Activated T-cell treated with anti-CD3 and anti-CD28 coated beads, Interleukin-2, amount 50 U/mL, for 4 hours (primary cell): ENCODE results near the gene STOM. TPM values are rescaled to one million over a fixed set of nuclear protein-coding genes. Genes with fewer than 3 reads are reported as not detected.
"Not testable (repeated sequence)": the region's sequence is repeated elsewhere in the genome, so short reads cannot be mapped to it uniquely, and the experiment has no call there.

Experiments used
- ATAC-seq, 2 donors: fragments of 200-7000 bp; cut with Tn5 transposase; one replicate each; pipeline ENCODE4 v1.10.0; 2021
- DNase-seq: peaks from one replicate; pipeline ENCODE4 v3.0.0-alpha.2; 2020
- H3K27me3 Mint-ChIP-seq: one replicate; pipeline ENCODE4 v1.8.0; 2021; ENCODE audit warnings: low read depth, mixed read lengths
- H3K36me3 Mint-ChIP-seq: one replicate; pipeline ENCODE4 v1.8.0; 2022; ENCODE audit warnings: mixed read lengths; ENCODE audit not compliant: insufficient read depth
- H3K4me1 Mint-ChIP-seq: one replicate; pipeline ENCODE4 v1.8.0; 2021; ENCODE audit warnings: low read depth, mixed read lengths
- H3K4me3 Mint-ChIP-seq: one replicate; pipeline ENCODE4 v1.8.0; 2021; ENCODE audit warnings: mild to moderate bottlenecking, moderate library complexity, mixed read lengths
- H3K9me3 Mint-ChIP-seq: one replicate; pipeline ENCODE4 v1.8.0; 2021; ENCODE audit warnings: mixed read lengths
- total RNA-seq, 3 donors: library from RNA; stranded (reverse); gene quantifications; one replicate each; pipeline ENCODE4 v1.2.1, GENCODE V29; 2021

The STOM gene, protein sequence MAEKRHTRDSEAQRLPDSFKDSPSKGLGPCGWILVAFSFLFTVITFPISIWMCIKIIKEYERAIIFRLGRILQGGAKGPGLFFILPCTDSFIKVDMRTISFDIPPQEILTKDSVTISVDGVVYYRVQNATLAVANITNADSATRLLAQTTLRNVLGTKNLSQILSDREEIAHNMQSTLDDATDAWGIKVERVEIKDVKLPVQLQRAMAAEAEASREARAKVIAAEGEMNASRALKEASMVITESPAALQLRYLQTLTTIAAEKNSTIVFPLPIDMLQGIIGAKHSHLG
- total RNA-seq: 10 to 100 TPM; 41.9 to 46.8 (median 46.7) TPM

GRCh38 chr9:121369595-121370265, at the start of gene STOM:
TSS of gene STOM (minus strand) at chr9:121370250. CDS start at chr9:121370187, 63 bp downstream.
- no peaks in the 10 kb centered on the region for H3K36me3 Mint-ChIP-seq
- DNase-seq (peak; percentile 49), ATAC-seq (peak; percentile 69 to 73)
- H3K4me1 Mint-ChIP-seq: peaks cover 58% of the 10 kb centered on the region
- H3K9me3 Mint-ChIP-seq: peaks cover 4% of the 10 kb centered on the region
- H3K27me3 Mint-ChIP-seq: no peaks in the 10 kb centered on the region
- H3K4me3 Mint-ChIP-seq: peak within 1 kb of the TSS; percentile 89

- Mint-ChIP-seq H3K4me3 (no peak overlapping the region), H3K36me3 (no peaks in the 10 kb centered on the region), H3K9me3 (no peaks in the 10 kb centered on the region), H3K27me3 (no peaks in the 10 kb centered on the region), H3K4me1 (no peaks in the 10 kb centered on the region)
- ATAC-seq: no peak
- no peak for DNase-seq
Observed at GRCh38 chr9:121411993-121412392, 41.9 kb upstream of the STOM start.

DNA sequence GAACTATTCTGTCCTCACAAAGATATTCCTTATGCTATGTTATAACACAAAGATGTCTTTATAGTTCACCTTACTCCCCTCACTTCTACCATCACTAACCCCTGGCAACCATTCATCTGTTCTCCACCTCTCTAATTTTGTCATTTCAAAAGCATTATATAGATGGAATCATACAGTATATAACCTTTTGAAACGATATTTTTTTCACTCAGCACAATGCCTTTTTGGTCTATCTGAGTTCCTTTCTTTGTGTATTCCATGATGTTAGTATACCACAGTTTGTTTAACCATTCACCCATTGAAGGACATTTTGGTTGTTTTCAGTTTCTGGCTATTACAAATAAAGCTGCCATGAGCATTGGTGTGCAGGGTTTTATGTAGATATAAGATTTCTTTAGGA, 35.8 kb upstream of the STOM start:
- DNase-seq (no peak), ATAC-seq (no peak)
- H3K27me3 Mint-ChIP-seq: peaks cover 4% of the 10 kb centered on the region
- H3K9me3 Mint-ChIP-seq: peaks cover 4% of the 10 kb centered on the region
- H3K36me3 Mint-ChIP-seq: no peaks in the 10 kb centered on the region
- H3K4me1 Mint-ChIP-seq: no peaks in the 10 kb centered on the region
- no peak overlapping the region for H3K4me3 Mint-ChIP-seq

DNA sequence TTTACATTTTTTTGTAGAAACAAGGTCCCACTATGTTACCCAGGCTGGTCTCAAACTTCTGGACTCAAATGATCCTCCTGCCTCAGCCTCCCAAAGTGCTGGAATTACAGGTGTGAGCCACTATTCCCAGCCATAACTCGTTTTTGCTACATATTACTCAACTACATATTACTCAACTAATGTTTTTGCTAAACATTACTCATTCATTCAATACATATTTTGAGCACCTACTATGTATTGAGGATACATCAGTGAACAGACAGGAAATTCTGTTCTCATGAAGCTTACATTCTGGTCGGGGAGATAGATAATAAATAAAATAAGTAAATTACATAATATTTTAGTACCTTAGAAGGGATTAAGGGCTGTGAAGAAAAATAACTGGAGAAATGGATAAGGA, 34.9 kb upstream of the STOM start:
- H3K4me1 Mint-ChIP-seq: no peaks in the 10 kb centered on the region

GRCh38 chr9:121399883-121400607, 30.0 kb upstream of the STOM start:
- Mint-ChIP-seq H3K27me3 (peaks cover 4% of the 10 kb centered on the region), H3K36me3 (no peaks in the 10 kb centered on the region), H3K4me1 (no peaks in the 10 kb centered on the region), H3K9me3 (no peaks in the 10 kb centered on the region), H3K4me3 (no peak overlapping the region)
- ATAC-seq (peak in 1 of 2 donors; percentile 43), DNase-seq (no peak)

More for the DNA sequence above, 34.9 kb upstream of the STOM start:
- no peaks in the 10 kb centered on the region for H3K36me3 Mint-ChIP-seq
- peaks cover 4% of the 10 kb centered on the region for H3K27me3 Mint-ChIP-seq
- ATAC-seq (no peak), DNase-seq (no peak)
- H3K9me3 Mint-ChIP-seq: peaks cover 4% of the 10 kb centered on the region
- no peak overlapping the region for H3K4me3 Mint-ChIP-seq

DNA sequence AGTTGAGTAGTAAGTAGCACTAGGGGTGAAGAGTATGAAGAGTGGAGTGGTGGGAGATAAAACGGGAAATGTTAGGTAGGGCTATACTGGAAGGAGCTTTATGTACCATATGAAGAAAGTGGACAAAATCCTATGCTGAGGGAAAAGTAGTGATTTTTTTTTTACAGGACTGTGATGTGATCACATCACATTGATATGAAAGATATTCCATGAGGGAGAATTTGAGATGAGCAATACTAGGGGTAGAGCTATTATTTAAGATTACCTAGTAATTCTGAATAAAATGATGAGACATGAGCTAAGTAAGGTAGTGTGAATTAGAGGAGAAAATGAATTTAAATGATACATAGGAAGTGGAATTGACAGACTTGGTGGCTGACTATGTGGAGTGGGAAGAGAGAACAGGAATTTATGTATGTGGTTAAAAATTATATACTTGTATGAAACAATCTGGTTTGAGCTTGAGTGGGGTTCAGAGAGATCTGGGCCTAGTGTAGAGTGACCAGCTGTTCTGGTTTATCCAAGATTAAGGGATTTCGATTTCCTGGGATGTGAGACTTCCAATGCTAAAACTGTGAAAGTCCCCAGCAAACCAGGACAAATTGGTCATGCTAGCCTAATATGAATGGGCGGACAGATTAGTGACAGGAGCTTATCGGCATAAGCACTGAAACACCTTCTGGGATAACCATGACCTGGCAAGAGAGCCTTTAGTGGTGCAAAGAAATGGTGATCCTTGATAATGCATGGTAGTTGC, 29.3 kb upstream of the STOM start:
- ATAC-seq: no peak
- no peaks in the 10 kb centered on the region for H3K9me3 Mint-ChIP-seq
- H3K4me1 Mint-ChIP-seq: no peaks in the 10 kb centered on the region
- no peak for DNase-seq
- no peak overlapping the region for H3K4me3 Mint-ChIP-seq
- no peaks in the 10 kb centered on the region for H3K36me3 Mint-ChIP-seq
- H3K27me3 Mint-ChIP-seq: peaks cover 4% of the 10 kb centered on the region

GRCh38 chr9:121398374-121398773, 28.3 kb upstream of the STOM start:
- ATAC-seq: no peak

GRCh38 chr9:121397277-121397676, 27.2 kb upstream of the STOM start:
- ATAC-seq, H3K4me3 Mint-ChIP-seq, H3K9me3 Mint-ChIP-seq, H3K27me3 Mint-ChIP-seq, DNase-seq, H3K4me1 Mint-ChIP-seq, H3K36me3 Mint-ChIP-seq: not testable (repeated sequence)

More at GRCh38 chr9:121398374-121398773, 28.3 kb upstream of the STOM start:
- no peak for DNase-seq
- no peaks in the 10 kb centered on the region for H3K9me3 Mint-ChIP-seq
- no peak overlapping the region for H3K4me3 Mint-ChIP-seq
- H3K27me3 Mint-ChIP-seq: peaks cover 4% of the 10 kb centered on the region
- H3K36me3 Mint-ChIP-seq: no peaks in the 10 kb centered on the region
- peaks cover 2% of the 10 kb centered on the region for H3K4me1 Mint-ChIP-seq

DNA sequence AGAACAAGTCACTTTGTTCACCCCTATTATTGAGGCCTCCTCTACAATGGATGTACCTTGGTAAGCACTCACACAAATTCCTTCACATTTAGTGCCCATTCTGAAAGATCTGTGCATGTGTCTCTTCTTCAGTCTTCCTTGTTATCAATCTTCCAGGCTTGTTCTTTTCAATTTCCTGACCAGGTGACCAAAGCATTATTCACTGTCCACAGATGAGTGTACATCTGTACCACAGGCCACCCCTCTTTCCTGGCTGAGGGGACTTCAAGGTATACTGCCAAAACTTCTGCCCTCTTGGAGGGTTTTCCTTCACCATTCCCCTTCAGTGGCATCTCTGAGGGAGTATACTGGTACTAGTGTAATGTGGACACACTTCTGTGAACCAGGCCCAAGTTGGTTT, 25.5 kb upstream of the STOM start:
- no peaks in the 10 kb centered on the region for H3K27me3 Mint-ChIP-seq
- no peak for ATAC-seq
- no peak overlapping the region for H3K4me3 Mint-ChIP-seq

DNA sequence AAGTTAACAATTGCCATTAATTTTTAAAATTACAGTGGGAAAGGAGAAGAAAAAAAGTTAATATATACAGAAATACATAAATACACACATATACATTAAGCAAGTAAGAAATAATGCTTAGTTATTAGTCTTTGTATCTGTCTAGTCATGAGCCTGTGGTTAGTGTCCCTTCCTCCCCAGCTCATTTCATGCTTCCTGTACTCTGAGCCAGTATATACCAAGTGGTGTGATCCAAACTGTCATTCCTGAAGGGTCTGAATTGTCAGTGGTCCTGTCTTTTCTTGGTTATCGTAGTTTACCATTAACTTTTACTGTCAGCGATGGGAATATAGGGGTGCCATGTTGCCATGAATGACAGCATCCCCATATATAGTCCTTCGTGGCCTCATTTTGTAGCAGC, 24.2 kb upstream of the STOM start:
- H3K4me1 Mint-ChIP-seq: peaks cover 7% of the 10 kb centered on the region
- H3K4me3 Mint-ChIP-seq: no peak overlapping the region
- H3K9me3 Mint-ChIP-seq: no peaks in the 10 kb centered on the region
- ATAC-seq (no peak), DNase-seq (no peak)
- no peaks in the 10 kb centered on the region for H3K27me3 Mint-ChIP-seq
- no peaks in the 10 kb centered on the region for H3K36me3 Mint-ChIP-seq

More for the DNA sequence above, 25.5 kb upstream of the STOM start:
- no peaks in the 10 kb centered on the region for H3K9me3 Mint-ChIP-seq
- no peaks in the 10 kb centered on the region for H3K36me3 Mint-ChIP-seq
- H3K4me1 Mint-ChIP-seq: peaks cover 7% of the 10 kb centered on the region
- DNase-seq: no peak

- no peak for ATAC-seq
- Mint-ChIP-seq H3K4me1 (peaks cover 7% of the 10 kb centered on the region), H3K9me3 (no peaks in the 10 kb centered on the region), H3K4me3 (no peak overlapping the region), H3K36me3 (no peaks in the 10 kb centered on the region), H3K27me3 (no peaks in the 10 kb centered on the region)
- DNase-seq: no peak
Observed at GRCh38 chr9:121393318-121393717, 23.3 kb upstream of the STOM start.

DNA sequence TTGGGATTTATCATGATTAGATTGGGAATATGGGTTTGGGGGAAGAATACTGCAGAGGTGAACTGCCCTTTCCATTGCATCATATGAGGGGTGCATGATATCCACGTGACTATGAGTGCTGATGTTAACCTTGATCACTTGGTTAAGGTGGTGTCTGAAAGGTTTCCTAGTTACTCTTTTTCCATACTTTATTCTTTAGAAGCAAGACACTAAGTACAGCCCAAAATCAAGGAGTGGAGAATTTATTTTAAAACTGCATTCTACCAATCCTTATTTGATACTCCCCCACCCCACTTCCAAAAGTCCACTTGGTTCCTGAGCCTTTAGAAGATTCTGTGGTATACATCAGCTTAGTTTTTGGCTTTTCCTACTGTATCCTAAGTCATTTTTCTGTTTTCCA, 20.3 kb upstream of the STOM start:
- H3K36me3 Mint-ChIP-seq: no peaks in the 10 kb centered on the region
- ATAC-seq (no peak), DNase-seq (no peak)
- H3K4me3 Mint-ChIP-seq: no peak overlapping the region
- no peaks in the 10 kb centered on the region for H3K27me3 Mint-ChIP-seq
- no peaks in the 10 kb centered on the region for H3K9me3 Mint-ChIP-seq
- peaks cover 7% of the 10 kb centered on the region for H3K4me1 Mint-ChIP-seq

GRCh38 chr9:121388140-121388905, 18.3 kb upstream of the STOM start:
- ATAC-seq: no peak
- Mint-ChIP-seq H3K4me3 (no peak overlapping the region), H3K27me3 (no peaks in the 10 kb centered on the region), H3K4me1 (peaks cover 4% of the 10 kb centered on the region), H3K9me3 (no peaks in the 10 kb centered on the region), H3K36me3 (no peaks in the 10 kb centered on the region)
- no peak for DNase-seq
